Fibroblast of lung (primary cell): ENCODE data around the gene GAS7. TPM values are rescaled to one million over a fixed set of nuclear protein-coding genes. Genes with fewer than 3 reads are reported as not detected.

ENCODE experiments used
- DNase-seq, 2 donors: peaks; one replicate each; pipeline versions ENCODE4 v3.0.0 to v3.0.0-alpha.2; 2010; ENCODE audit warnings: low read depth in 2 of 2
- H2AFZ ChIP-seq: 2 replicates; pipeline ENCODE4 v1.5.1; 2012; ENCODE audit warnings: low read length, control low read depth, inconsistent platforms
- H3K27ac ChIP-seq: 2 replicates; pipeline ENCODE4 v1.5.1; 2011; ENCODE audit warnings: low read length, control low read depth; ENCODE audit not compliant: insufficient read depth
- H3K27me3 ChIP-seq: 2 replicates; pipeline ENCODE4 v1.5.1; 2011; ENCODE audit warnings: mild to moderate bottlenecking, low read length; ENCODE audit not compliant: control insufficient read depth, insufficient read depth
- H3K36me3 ChIP-seq: 2 replicates; pipeline ENCODE4 v1.5.1; 2011; ENCODE audit warnings: low read length; ENCODE audit not compliant: control insufficient read depth, insufficient read depth
- H3K4me1 ChIP-seq: 2 replicates; pipeline ENCODE4 v1.5.1; 2011; ENCODE audit warnings: low read length; ENCODE audit not compliant: control insufficient read depth, insufficient read depth; ENCODE audit errors: extremely low read depth
- H3K4me2 ChIP-seq: 2 replicates; pipeline ENCODE4 v1.5.1; 2011; ENCODE audit warnings: low read length, control low read depth; ENCODE audit not compliant: insufficient read depth; ENCODE audit errors: extremely low read depth
- H3K4me3 ChIP-seq, 4 experiments: fragments of 200-600 bp in 1 of 4; sonication (generic) in 1 of 4; replicated peaks in 1 of 4; 2 replicates each; pipeline ENCODE4 v1.5.1; 2011 to 2016; ENCODE audit warnings: low read length in 4 of 4, low read depth in 3 of 4, mild to moderate bottlenecking in 3 of 4, control low read depth in 2 of 4, inconsistent platforms in 1 of 4, mixed read lengths in 1 of 4; ENCODE audit not compliant: insufficient read depth in 1 of 4; ENCODE audit errors: control extremely low read depth in 1 of 4
- H3K79me2 ChIP-seq: 2 replicates; pipeline ENCODE4 v1.5.1; 2012; ENCODE audit warnings: mild to moderate bottlenecking, low read length, inconsistent platforms; ENCODE audit not compliant: control insufficient read depth, insufficient read depth
- H3K9ac ChIP-seq: 2 replicates; pipeline ENCODE4 v1.5.1; 2011; ENCODE audit warnings: mild to moderate bottlenecking, low read length, control low read depth; ENCODE audit not compliant: insufficient read depth
- H3K9me3 ChIP-seq: 2 replicates; pipeline ENCODE4 v1.5.1; 2012; ENCODE audit warnings: low read depth, low read length; ENCODE audit not compliant: control insufficient read depth, insufficient read depth
- H4K20me1 ChIP-seq: 2 replicates; pipeline ENCODE4 v1.5.1; 2011; ENCODE audit warnings: low read length; ENCODE audit not compliant: control insufficient read depth, insufficient read depth; ENCODE audit errors: extremely low read depth
- CTCF ChIP-seq, 2 donors: IDR thresholded peaks in 1 of 2; conservative IDR thresholded peaks in 1 of 2; 1 replicate in 1 of 2; 2 replicates in 1 of 2; pipeline ENCODE4 v1.5.1; 2011 to 2012; ENCODE audit warnings: low read length in 2 of 2, control low read depth in 1 of 2, inconsistent platforms in 1 of 2, low read depth in 1 of 2, mild to moderate bottlenecking in 1 of 2
- EZH2 ChIP-seq: IDR thresholded peaks from 2 replicates; pipeline ENCODE4 v1.5.1; 2012; ENCODE audit warnings: low read length, control low read depth, mild to moderate bottlenecking; ENCODE audit errors: missing control alignments
- polyA plus RNA-seq, 2 donors: library from polyadenylated mRNA; depleted of rRNA in 1 of 2; stranded (reverse) in 1 of 2; unstranded in 1 of 2; fragments of >200 nt; gene quantifications; 2 replicates each; pipeline ENCODE4 v1.2.1, GENCODE V29; 2011 to 2012; ENCODE audit warnings: missing spikeins in 1 of 2
- total RNA-seq: library from RNA; depleted of rRNA; stranded (reverse); fragments of >200 nt; gene quantifications from 2 replicates; pipeline ENCODE4 v1.2.1, GENCODE V29; 2014

GAS7 gene
- total and polyA plus RNA-seq, 2 donors (not counting 1 experiment from before 2014, with no cell fraction given) = 0.58 to 2.6 TPM

GRCh38 chr17:10062691-10063385, 135.6 kb downstream of the GAS7 start:
- Histone ChIP-seq H3K4me1 (no peaks in the 10 kb centered on the region), H3K36me3 (no peaks in the 10 kb centered on the region), H3K27me3 (no peaks in the 10 kb centered on the region), H3K4me3 (no peak overlapping the region), H2AFZ (no peak overlapping the region), H4K20me1 (no peaks in the 10 kb centered on the region), H3K4me2 (no peak overlapping the region), H3K9ac (no peak overlapping the region), H3K27ac (no peak overlapping the region), H3K79me2 (no peaks in the 10 kb centered on the region), H3K9me3 (no peaks in the 10 kb centered on the region)
- DNase-seq = no peak
- TF ChIP-seq EZH2 (no peak), CTCF (conservative IDR thresholded peaks at IDR 0.05 in 1 of 2, IDR thresholded peaks at IDR 0.05 in 1 of 2; ENCODE audit: low read depth in 1 of 2, low read length in 2 of 2) (no peak)

GRCh38 chr17:10061111-10061845, 137.1 kb downstream of the GAS7 start:
- Histone ChIP-seq H2AFZ (no peak overlapping the region), H3K9me3 (no peaks in the 10 kb centered on the region), H3K4me1 (no peaks in the 10 kb centered on the region), H3K27me3 (no peaks in the 10 kb centered on the region), H3K79me2 (no peaks in the 10 kb centered on the region), H3K36me3 (no peaks in the 10 kb centered on the region), H3K27ac (no peak overlapping the region), H3K4me3 (no peak overlapping the region), H3K4me2 (peak overlapping the region; percentile 44), H3K9ac (no peak overlapping the region), H4K20me1 (no peaks in the 10 kb centered on the region)
- TF ChIP-seq EZH2 (no peak), CTCF (conservative IDR thresholded peaks at IDR 0.05 in 1 of 2, IDR thresholded peaks at IDR 0.05 in 1 of 2; ENCODE audit: low read depth in 1 of 2, low read length in 2 of 2) (no peak)
- peak in 1 of 2 donors; percentile 87 for DNase-seq

GRCh38 chr17:10060526-10060925, 137.9 kb downstream of the GAS7 start:
- Histone ChIP-seq H3K27me3 (no peaks in the 10 kb centered on the region), H2AFZ (no peak overlapping the region), H3K36me3 (no peaks in the 10 kb centered on the region), H3K4me2 (no peak overlapping the region), H4K20me1 (no peaks in the 10 kb centered on the region), H3K9me3 (no peaks in the 10 kb centered on the region), H3K79me2 (no peaks in the 10 kb centered on the region), H3K27ac (no peak overlapping the region), H3K4me1 (no peaks in the 10 kb centered on the region), H3K9ac (no peak overlapping the region), H3K4me3 (no peak overlapping the region)
- TF ChIP-seq EZH2 = no peak
- no peak for TF ChIP-seq CTCF (conservative IDR thresholded peaks at IDR 0.05 in 1 of 2, IDR thresholded peaks at IDR 0.05 in 1 of 2; ENCODE audit: low read depth in 1 of 2, low read length in 2 of 2)
- DNase-seq = no peak
